HEK293T (cell line): ENCODE measurements around the gene SLC37A1.

ENCODE experiments used
- ARNT ChIP-seq: fragments of 450-650 bp; IDR thresholded peaks from 2 replicates; pipeline ENCODE4 v1.6.1; 2017; ENCODE audit warnings: mild to moderate bottlenecking
- BHLHE40 ChIP-seq: fragments of 450-650 bp; IDR thresholded peaks from 2 replicates; pipeline ENCODE4 v1.6.1; 2016; ENCODE audit warnings: mild to moderate bottlenecking, moderate library complexity, borderline replicate concordance
- FOXA1 ChIP-seq: fragments of 450-650 bp; IDR thresholded peaks from 2 replicates; pipeline ENCODE4 v1.6.1; 2016; ENCODE audit warnings: mild to moderate bottlenecking
- FOXK2 ChIP-seq: fragments of 450-650 bp; IDR thresholded peaks from 2 replicates; pipeline ENCODE4 v1.6.1; 2016; ENCODE audit warnings: mild to moderate bottlenecking
- FOXM1 ChIP-seq: fragments of 450-650 bp; IDR thresholded peaks from 2 replicates; pipeline ENCODE4 v1.6.1; 2017; ENCODE audit warnings: mild to moderate bottlenecking, borderline replicate concordance
- NFRKB ChIP-seq: fragments of 450-650 bp; IDR thresholded peaks from 2 replicates; pipeline ENCODE4 v1.6.1; 2016; ENCODE audit warnings: mild to moderate bottlenecking, moderate library complexity
- SP1 ChIP-seq: fragments of 450-650 bp; IDR thresholded peaks from 2 replicates; pipeline ENCODE4 v1.6.1; 2017
- SUZ12 ChIP-seq: fragments of 450-650 bp; IDR thresholded peaks from 2 replicates; pipeline ENCODE4 v1.6.1; 2016; ENCODE audit warnings: mild to moderate bottlenecking
- TARDBP ChIP-seq: fragments of 450-650 bp; IDR thresholded peaks from 2 replicates; pipeline ENCODE4 v1.6.1; 2016

DNA sequence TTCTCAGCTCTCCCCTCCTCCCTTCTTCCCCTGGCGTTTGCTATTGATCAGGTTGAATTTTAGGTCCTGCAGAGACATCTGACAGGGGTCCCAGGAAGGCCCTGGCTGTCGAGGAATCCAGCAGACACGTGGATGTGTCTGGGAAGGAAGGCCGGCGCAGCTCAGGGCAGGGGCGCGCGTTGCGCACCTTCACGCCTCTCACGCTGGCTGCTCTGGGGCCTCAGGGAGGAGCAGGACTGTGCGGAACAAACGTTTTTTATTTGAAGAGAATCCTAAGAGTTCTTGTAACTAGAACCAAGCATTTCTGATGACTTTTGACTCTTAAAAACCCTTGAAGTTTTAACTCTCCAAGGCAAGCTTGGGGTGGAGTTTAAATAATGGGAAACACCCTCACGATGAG is 54.2 kb downstream of the SLC37A1 start:
- no peak for TF ChIP-seq NFRKB
- TF ChIP-seq FOXA1: no peak
- no peak for TF ChIP-seq FOXK2
- TF ChIP-seq BHLHE40: no peak
- TF ChIP-seq ARNT: no peak
- TF ChIP-seq SUZ12: no peak
- no peak for TF ChIP-seq TARDBP
- no peak for TF ChIP-seq SP1
- no peak for TF ChIP-seq FOXM1
